A673 (cell line): ENCODE data around the gene LIME1.

Experiments used
- EZH2 ChIP-seq: fragments of 200-600 bp; sonication (generic); IDR thresholded peaks from 2 replicates; pipeline ENCODE4 v1.6.1; 2017; ENCODE audit warnings: borderline replicate concordance, low read depth, mild to moderate bottlenecking, mixed read lengths, antibody characterized with exemption, low read length; ENCODE audit not compliant: poor library complexity, severe bottlenecking
- TF ChIP-seq, protein P1 (sequence below): fragments of 300-800, 200-600 bp; sonication (generic); conservative IDR thresholded peaks from 2 replicates; pipeline ENCODE4 v1.5.1; 2017; ENCODE audit warnings: low read depth, mild to moderate bottlenecking, antibody characterized with exemption, low read length, moderate library complexity, mixed read lengths

DNA sequence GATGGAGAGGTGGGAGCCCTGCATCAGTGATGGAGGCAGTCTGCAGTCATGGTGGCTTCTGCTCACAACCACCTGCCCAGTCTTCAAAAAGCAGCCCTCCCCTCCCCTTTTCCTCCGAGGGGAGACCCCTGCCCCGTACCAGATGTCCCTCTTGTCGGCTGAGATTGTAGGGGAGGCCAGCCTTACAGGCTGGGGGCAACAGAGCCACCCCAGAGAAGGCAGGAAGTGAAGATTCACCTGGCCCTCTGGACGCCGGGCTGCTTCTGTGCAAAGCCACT is 35.5 kb upstream of the LIME1 start:
- TF ChIP-seq, protein P1, sequence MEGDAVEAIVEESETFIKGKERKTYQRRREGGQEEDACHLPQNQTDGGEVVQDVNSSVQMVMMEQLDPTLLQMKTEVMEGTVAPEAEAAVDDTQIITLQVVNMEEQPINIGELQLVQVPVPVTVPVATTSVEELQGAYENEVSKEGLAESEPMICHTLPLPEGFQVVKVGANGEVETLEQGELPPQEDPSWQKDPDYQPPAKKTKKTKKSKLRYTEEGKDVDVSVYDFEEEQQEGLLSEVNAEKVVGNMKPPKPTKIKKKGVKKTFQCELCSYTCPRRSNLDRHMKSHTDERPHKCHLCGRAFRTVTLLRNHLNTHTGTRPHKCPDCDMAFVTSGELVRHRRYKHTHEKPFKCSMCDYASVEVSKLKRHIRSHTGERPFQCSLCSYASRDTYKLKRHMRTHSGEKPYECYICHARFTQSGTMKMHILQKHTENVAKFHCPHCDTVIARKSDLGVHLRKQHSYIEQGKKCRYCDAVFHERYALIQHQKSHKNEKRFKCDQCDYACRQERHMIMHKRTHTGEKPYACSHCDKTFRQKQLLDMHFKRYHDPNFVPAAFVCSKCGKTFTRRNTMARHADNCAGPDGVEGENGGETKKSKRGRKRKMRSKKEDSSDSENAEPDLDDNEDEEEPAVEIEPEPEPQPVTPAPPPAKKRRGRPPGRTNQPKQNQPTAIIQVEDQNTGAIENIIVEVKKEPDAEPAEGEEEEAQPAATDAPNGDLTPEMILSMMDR: no peak
- no peak for TF ChIP-seq EZH2
